H1 (cell line): Measurements from ENCODE around the gene CACNA2D1. TPM values are rescaled to one million over a fixed set of nuclear protein-coding genes. Genes with fewer than 3 reads are reported as not detected.

Experiments used
- CEBPB ChIP-seq: IDR thresholded peaks from 2 replicates; pipeline ENCODE4 v1.6.1; 2012; ENCODE audit warnings: low read depth, low read length
- KDM5A ChIP-seq: fragments of 200-600 bp; IDR thresholded peaks from 2 replicates; pipeline ENCODE4 v1.7.1; 2012; ENCODE audit warnings: mild to moderate bottlenecking, low read length, inconsistent platforms, mixed read lengths
- POLR2AphosphoS5 ChIP-seq: IDR thresholded peaks from 2 replicates; pipeline ENCODE4 v1.6.1; 2011; ENCODE audit warnings: low read depth, low read length
- POU5F1 ChIP-seq: IDR thresholded peaks from 2 replicates; pipeline ENCODE4 v1.6.1; 2011; ENCODE audit warnings: low read depth, mild to moderate bottlenecking, low read length, moderate library complexity
- RXRA ChIP-seq: IDR thresholded peaks from 2 replicates; pipeline ENCODE4 v1.6.1; 2011; ENCODE audit warnings: low read depth, mild to moderate bottlenecking, low read length, moderate library complexity; ENCODE audit not compliant: insufficient read depth
- SIN3A ChIP-seq, 2 experiments: IDR thresholded peaks in 1 of 2; conservative IDR thresholded peaks in 1 of 2; 2 replicates each; pipeline ENCODE4 v1.6.1; 2011 to 2012; ENCODE audit warnings: low read length in 2 of 2, improper control_type of control experiment in 1 of 2, low read depth in 1 of 2, mild to moderate bottlenecking in 1 of 2
- polyA plus RNA-seq, 7 experiments: library from polyadenylated mRNA; depleted of rRNA in 3 of 7; stranded (reverse) in 5 of 7; unstranded in 2 of 7; fragments of >200 nt in 5 of 7; fragments of 200-250 nt in 2 of 7; gene quantifications; 1 replicate in 5 of 7; 2 replicates in 1 of 7; 4 replicates in 1 of 7; pipeline versions ENCODE4 v1.2.1 to v1.2.3, GENCODE V29; 2011 to 2013; ENCODE audit warnings: missing spikeins in 2 of 7, mixed read lengths in 2 of 7
- total RNA-seq: library from RNA; stranded (reverse); fragmentation: NEBNext Ultra II Directional; extraction: Animal tissue kit (Norgen Biotek cat#: 25700); gene quantifications from 2 replicates; pipeline ENCODE4 v1.2.1, GENCODE V29; 2021
- TF ChIP-seq, protein P1 (sequence below): IDR thresholded peaks from 2 replicates; pipeline ENCODE4 v1.6.1; 2011; ENCODE audit warnings: low read length, improper control_type of control experiment

CACNA2D1 gene
- total and polyA plus RNA-seq, 2 of the 8 experiments (the other 6 are each of a cell fraction or from before 2014, with no cell fraction given) = 4.3 to 27.3 TPM

GRCh38 chr7:82305347-82306005, 138.1 kb downstream of the CACNA2D1 start (continued):
- TF ChIP-seq, protein P1, sequence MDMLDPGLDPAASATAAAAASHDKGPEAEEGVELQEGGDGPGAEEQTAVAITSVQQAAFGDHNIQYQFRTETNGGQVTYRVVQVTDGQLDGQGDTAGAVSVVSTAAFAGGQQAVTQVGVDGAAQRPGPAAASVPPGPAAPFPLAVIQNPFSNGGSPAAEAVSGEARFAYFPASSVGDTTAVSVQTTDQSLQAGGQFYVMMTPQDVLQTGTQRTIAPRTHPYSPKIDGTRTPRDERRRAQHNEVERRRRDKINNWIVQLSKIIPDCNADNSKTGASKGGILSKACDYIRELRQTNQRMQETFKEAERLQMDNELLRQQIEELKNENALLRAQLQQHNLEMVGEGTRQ = no peak
- TF ChIP-seq SIN3A (conservative IDR thresholded peaks at IDR 0.05 in 1 of 2, IDR thresholded peaks at IDR 0.05 in 1 of 2; ENCODE audit: low read depth in 1 of 2, low read length in 2 of 2) (no peak), KDM5A (no peak), RXRA (no peak), POU5F1 (no peak), CEBPB (no peak), POLR2AphosphoS5 (no peak)
